HUES64 (cell line): ENCODE measurements around the gene STARD3.

ENCODE experiments used
- H3K27ac ChIP-seq: 2 replicates; pipeline ENCODE4 v1.7.0; 2013; ENCODE audit warnings: low read depth, low read length, inconsistent platforms
- H3K27me3 ChIP-seq: 2 replicates; pipeline ENCODE4 v1.6.1; 2013; ENCODE audit warnings: mild to moderate bottlenecking, low read length; ENCODE audit not compliant: insufficient read depth
- H3K36me3 ChIP-seq: 2 replicates; pipeline ENCODE4 v1.6.1; 2013; ENCODE audit warnings: mild to moderate bottlenecking, low read length; ENCODE audit not compliant: insufficient read depth
- H3K4me1 ChIP-seq: 2 replicates; pipeline ENCODE4 v1.6.1; 2013; ENCODE audit warnings: mild to moderate bottlenecking, low read length, moderate library complexity; ENCODE audit not compliant: insufficient read depth
- H3K4me3 ChIP-seq: 2 replicates; pipeline ENCODE4 v1.5.1; 2013; ENCODE audit warnings: mild to moderate bottlenecking, low read length, moderate library complexity
- H3K9ac ChIP-seq: 2 replicates; pipeline ENCODE4 v1.6.1; 2013; ENCODE audit warnings: mild to moderate bottlenecking, low read depth, low read length
- H3K9me3 ChIP-seq: 2 replicates; pipeline ENCODE4 v1.6.1; 2013; ENCODE audit warnings: low read depth, low read length; ENCODE audit not compliant: insufficient read depth
- WGBS: fragments of 150-250, 120-280 bp; methylation state at CpG from one replicate; pipeline ENCODE4 v1.1.7; 2013; ENCODE audit warnings: missing lambda C conversion rate; 5-methylcytosine and 5-hydroxymethylcytosine counted together

STARD3 gene

DNA sequence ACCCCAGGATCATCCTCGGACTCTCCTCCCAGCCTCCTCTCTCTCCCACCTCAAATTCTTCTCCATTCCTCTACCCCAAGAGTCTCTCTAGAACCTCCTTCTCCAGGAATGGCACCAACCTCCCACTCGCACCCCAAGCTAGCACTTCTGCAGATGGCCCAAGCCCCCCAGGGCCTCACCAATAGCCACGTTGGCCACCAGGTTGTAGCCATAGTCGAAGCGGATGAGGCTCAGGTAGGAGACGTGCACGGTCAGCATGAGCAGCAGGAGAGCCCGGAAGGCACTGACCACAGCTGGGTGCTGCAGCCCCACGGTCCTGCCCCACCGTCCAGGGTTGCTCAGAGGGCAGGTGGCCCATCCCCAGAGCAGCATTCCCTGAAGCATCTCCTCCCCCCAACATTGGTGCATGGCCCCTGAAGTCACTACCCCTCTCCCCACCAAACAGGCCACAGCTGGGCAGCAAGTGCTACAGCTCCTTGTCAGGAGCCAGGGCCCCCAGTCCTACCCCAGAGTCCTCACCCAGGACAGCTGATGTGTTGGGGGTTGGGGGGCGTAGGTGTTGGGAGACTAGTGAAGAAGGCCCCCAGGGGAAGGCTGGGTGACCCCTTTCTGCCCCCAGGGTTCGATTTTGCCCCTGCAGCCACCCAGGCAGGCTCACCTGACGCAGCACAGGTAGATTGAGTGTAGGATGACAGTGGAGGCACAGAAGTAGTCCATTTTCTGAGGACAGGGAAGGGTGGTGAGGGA is 36.6 kb downstream of the STARD3 start:
- Histone ChIP-seq H3K9ac (no peak overlapping the region), H3K36me3 (peaks cover 7% of the 10 kb centered on the region; the same call in 1 of the 2 replicates), H3K4me3 (no peak overlapping the region), H3K27ac (no peak overlapping the region), H3K9me3 (no peaks in the 10 kb centered on the region), H3K4me1 (no peaks in the 10 kb centered on the region; the same call in 1 of the 2 replicates), H3K27me3 (peaks cover 14% of the 10 kb centered on the region)
- 83% methylated on average over 13 of the region's 13 CpGs for WGBS

DNA sequence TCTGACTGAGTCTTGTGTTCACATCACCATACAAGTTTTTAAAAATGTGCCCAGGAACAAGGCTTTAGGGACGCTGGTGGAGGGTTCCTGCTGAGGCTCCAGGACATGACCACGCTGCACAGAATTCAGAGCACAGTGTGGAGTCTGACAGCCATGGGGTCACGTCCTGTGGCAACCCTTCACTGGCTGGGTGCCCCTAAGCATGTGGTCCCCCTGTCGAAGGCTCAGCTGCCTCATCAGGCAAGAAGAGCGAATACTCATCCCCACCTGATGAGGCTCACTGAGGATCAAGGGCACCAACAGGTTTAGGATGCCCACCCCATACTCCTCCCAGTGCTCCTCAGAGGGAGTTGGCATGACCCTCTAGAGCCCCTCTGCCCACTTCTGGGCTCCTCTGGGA is 37.2 kb downstream of the STARD3 start:
- no peaks in the 10 kb centered on the region for H3K9me3 ChIP-seq
- no peak overlapping the region for H3K4me3 ChIP-seq
- peaks cover 7% of the 10 kb centered on the region; the same call in 1 of the 2 replicates for H3K36me3 ChIP-seq
- no peak overlapping the region for H3K27ac ChIP-seq
- H3K27me3 ChIP-seq: peaks cover 7% of the 10 kb centered on the region
- H3K4me1 ChIP-seq: no peaks in the 10 kb centered on the region; the same call in 1 of the 2 replicates
- 90% methylated on average over 5 of the region's 5 CpGs for WGBS
- no peak overlapping the region for H3K9ac ChIP-seq

DNA sequence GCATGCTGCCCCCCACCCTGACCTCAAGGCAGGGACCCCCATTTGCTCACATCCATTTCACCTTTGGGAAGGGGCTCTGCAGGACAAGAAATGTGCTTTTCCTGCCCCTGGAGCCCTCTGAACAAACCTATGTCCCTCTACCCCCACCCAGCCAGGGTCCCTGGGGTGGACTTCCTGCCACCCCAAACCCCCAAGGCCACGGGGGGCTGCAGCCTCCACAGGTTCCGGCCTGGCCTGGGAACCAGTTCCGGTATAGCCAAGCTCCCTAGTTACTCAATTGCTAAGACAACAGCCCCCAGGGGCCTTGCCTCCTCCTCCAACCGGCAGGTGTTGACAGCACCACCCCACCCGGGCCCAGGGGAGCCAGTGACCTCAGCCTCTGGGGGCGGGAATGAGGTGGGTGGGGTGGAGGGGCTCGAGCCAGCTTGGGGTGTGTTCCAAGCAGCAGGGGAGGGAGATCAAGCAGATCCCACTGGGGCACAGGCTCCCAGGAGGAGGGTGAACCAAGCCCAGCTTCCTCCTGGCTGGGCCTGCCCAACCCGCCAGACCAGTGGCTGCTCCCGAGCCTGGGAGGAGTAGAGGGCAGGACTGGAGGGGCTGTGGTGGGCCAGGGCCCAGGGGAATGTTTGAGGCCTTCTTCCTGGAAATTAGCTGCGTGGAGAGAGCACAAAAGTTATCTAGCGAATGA is 37.9 kb downstream of the STARD3 start:
- Histone ChIP-seq H3K27me3 (peaks cover under 1% of the 10 kb centered on the region; the same call in 1 of the 2 replicates), H3K9ac (no peak overlapping the region), H3K4me1 (no peaks in the 10 kb centered on the region; the same call in 1 of the 2 replicates), H3K36me3 (peaks cover 7% of the 10 kb centered on the region; the same call in 1 of the 2 replicates), H3K4me3 (no peak overlapping the region), H3K27ac (no peak overlapping the region), H3K9me3 (no peaks in the 10 kb centered on the region)
- 62% methylated on average over 11 of the region's 11 CpGs for WGBS

DNA sequence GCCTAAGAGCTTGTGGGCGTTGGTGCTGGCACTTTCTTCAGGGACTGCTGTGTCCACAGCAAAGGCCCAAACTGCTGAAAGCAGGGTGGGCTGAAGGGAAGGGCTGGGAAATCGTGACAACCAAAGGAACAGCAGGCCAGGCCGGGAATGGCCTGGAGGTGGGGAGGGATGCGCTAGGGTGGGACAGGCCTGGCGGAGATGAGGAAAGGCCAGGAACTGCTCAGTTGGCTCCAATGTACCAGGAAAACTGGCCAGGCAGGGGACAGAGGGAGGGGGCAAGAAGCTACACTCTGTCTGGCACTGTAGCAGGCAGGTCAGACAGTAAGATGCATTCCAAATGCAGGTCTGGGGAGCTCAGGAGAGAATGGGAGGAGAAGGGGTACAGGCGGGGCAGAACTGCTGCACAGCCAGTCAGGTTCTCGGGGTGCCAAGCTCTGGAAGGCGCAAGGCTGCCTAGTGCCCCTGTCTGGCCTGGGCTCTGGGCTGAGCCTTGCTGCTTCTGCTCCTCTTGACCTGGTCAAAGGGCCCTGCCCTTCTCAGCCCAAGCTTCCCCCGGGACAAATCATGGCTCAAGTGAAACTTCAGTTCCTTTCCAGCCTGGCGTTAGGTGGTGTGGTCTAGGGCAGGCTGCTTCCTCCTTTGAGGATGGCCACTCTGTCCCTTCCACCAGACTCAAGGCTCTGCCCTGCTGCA is 38.6 kb downstream of the STARD3 start:
- WGBS: 86% methylated on average over 10 of the region's 10 CpGs
- Histone ChIP-seq H3K9ac (no peak overlapping the region), H3K27ac (no peak overlapping the region)

DNA sequence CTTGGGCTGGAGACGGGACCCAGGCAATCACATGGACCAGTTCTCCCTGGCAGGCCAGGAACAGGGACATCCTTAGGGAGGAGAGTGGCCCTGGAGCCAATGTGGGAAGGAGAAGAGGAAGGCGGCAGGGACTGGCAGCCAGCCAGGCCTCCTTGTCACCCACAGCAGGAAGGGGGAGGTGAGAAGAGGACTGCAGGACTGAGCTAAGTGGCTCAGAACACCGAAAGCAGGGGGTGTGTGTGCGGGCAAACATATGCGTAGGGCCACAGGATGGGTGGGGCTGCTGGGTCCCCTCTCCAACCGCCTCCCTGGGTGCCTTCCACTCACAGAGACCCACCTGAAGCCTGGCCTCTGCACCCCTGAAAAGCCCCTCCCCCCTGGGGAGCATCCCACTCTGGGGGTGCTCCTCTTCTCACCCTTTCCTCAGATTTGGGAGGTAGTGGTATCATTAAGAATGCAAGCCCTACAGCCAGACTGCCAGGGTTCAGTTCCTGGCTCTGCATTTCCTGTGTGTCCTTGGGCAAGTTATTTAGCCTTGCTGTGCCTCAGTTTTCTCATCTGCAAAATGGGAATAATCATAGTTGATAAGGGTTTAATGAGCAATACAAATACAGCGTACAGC is 39.4 kb downstream of the STARD3 start:
- no peaks in the 10 kb centered on the region for H3K27me3 ChIP-seq
- no peak overlapping the region for H3K4me3 ChIP-seq
- no peaks in the 10 kb centered on the region for H3K9me3 ChIP-seq
- WGBS: 88% methylated on average over 7 of the region's 7 CpGs
- no peaks in the 10 kb centered on the region; the same call in 1 of the 2 replicates for H3K4me1 ChIP-seq
- H3K9ac ChIP-seq: no peak overlapping the region
- H3K27ac ChIP-seq: no peak overlapping the region
- H3K36me3 ChIP-seq: peaks cover 14% of the 10 kb centered on the region

More for the DNA sequence above, 38.6 kb downstream of the STARD3 start:
- Histone ChIP-seq H3K9me3 (no peaks in the 10 kb centered on the region), H3K4me1 (no peaks in the 10 kb centered on the region; the same call in 1 of the 2 replicates), H3K36me3 (peaks cover 7% of the 10 kb centered on the region), H3K4me3 (no peak overlapping the region), H3K27me3 (no peaks in the 10 kb centered on the region)

DNA sequence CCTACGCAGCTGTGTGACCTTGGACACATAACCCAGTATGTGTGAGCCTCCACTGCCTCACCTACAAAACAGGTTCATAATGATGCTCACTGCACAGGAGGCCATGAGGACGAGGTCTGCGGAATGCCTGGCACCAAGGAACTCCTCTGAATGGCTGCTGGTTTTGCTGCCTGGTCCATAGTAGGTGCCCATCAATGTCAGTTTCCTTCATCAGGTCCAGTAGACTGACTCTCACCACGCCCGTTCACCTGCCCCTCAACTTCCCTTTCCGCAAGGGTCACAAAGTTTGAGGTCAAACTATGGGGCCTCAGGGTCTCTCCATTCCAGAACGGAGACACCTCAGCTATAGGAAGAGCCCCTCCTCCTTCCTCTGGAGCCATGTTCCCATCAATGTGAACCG is 40.1 kb downstream of the STARD3 start:
- Histone ChIP-seq H3K27ac (no peak overlapping the region), H3K4me3 (no peak overlapping the region), H3K36me3 (peaks cover 15% of the 10 kb centered on the region), H3K9me3 (no peaks in the 10 kb centered on the region), H3K4me1 (no peaks in the 10 kb centered on the region; the same call in 1 of the 2 replicates), H3K27me3 (no peaks in the 10 kb centered on the region), H3K9ac (no peak overlapping the region)
- WGBS: 91% methylated on average over 6 of the region's 8 CpGs

DNA sequence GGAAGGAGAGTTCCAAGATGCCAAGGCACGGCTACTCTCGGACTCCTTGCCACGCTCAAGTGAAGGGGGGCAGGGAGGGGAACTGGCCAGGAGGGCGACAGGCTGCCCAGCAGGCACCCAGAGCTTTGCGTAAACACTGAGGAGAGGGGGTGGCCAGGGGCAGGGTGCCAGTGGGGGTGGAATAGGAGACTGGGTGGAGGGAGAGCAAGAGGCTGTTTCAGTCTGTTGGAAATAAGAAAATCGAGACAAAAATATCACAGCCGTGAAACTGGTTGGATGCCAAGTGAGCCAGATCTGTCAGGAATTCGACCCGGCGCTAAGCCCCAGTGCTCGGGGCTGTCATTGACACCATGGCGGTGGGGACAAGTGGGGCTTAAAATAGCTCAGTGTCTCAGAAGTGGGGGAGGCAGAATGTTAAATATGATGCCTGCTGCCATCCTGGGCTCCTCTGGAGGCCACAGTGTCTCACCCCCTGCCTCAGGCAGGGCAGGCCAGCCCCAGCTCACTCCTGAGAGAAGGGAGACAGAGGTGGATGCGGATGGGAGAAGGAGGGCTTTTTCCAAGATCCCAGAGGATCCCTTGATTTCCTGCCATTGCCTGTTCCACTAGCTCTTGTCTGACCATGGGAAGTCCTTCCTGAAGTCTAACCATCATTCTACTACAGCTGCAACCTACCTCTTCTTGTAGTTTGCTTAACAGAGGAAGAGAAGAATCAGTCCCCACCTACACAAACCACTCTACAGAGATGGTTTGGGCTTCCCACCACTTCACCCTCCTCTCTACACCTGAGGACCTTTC is 40.8 kb downstream of the STARD3 start:
- H3K36me3 ChIP-seq: peaks cover 15% of the 10 kb centered on the region
- no peak overlapping the region for H3K4me3 ChIP-seq
- no peaks in the 10 kb centered on the region for H3K9me3 ChIP-seq
- no peaks in the 10 kb centered on the region; the same call in 1 of the 2 replicates for H3K4me1 ChIP-seq
- WGBS: 92% methylated on average over 13 of the region's 13 CpGs
- no peak overlapping the region for H3K27ac ChIP-seq
- no peaks in the 10 kb centered on the region for H3K27me3 ChIP-seq
- H3K9ac ChIP-seq: no peak overlapping the region

DNA sequence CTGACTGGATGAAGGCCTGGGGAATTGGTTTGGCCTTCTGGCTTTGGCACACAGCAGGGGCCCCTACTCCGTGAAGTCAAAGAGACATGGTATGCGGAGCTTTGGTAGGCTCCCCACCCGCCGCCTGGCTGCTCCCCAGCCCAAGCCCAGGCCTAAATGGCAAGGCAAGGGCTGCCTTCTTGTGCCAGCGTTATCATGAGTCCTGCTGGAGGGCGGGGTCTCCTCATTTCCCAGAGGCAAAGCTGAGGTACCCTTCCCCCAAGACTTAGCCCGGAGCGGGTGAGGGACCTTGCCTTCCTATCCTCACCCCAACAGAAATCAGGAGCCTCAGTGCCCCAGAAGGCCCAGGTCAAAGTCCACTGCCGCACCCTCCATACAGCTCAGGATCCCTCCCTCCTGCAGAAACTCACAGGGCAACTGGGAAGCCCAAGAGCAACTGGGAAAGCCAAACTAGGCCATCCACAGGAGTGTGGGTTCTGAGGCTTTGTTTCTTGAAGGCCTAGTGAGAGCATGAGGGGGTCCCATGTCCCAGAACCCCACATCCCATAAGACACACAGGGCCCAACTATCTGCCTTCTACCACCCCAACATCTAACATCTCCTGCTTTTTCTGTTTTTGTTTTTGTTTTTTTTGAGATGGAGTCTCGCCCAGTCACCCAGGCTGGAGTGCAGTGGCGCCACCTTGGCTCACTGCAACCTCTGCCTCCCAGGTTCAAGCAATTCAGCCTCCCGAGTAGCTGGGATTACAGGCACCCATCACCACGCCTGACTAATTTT is 41.6 kb downstream of the STARD3 start:
- 84% methylated on average over 13 of the region's 13 CpGs for WGBS
- Histone ChIP-seq H3K27ac (no peak overlapping the region), H3K4me1 (no peaks in the 10 kb centered on the region; the same call in 1 of the 2 replicates), H3K27me3 (no peaks in the 10 kb centered on the region), H3K36me3 (peaks cover 21% of the 10 kb centered on the region), H3K4me3 (no peak overlapping the region), H3K9me3 (no peaks in the 10 kb centered on the region), H3K9ac (no peak overlapping the region)

DNA sequence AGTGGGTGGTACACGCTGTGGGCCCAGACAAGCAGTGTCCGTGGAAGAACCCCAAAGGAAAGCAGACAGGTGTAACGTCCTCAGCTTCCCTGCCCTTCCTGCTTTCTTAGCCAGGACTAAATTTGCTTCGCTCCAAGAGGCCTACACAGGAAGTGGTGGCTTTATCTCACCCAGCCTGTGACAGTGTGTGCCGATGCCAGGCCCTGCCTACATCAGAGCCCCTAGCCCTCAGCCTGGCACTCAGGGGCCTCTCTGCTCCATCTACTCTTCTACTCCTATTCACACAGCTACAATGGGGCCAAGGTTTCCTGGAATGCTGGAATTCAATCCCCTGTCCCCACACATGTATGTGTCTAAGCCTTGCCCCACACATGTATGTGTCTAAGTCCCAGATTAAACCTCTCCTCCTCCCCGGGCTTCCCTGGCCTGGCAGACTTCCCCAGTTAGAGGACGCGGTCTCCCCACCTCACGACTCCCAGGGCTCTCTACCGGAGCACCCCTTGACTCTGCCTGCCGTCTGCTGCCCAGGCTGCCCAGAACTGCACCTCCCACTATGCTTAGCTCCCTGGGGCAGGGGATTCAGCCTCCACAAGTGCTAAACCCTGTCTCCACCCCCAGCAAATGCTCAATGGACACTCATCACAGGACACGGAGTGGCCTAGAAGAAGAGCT is 42.7 kb downstream of the STARD3 start:
- WGBS: 86% methylated on average over 12 of the region's 12 CpGs
- Histone ChIP-seq H3K36me3 (peaks cover 28% of the 10 kb centered on the region), H3K9me3 (no peaks in the 10 kb centered on the region), H3K9ac (no peak overlapping the region), H3K4me1 (no peaks in the 10 kb centered on the region; the same call in 1 of the 2 replicates), H3K27me3 (no peaks in the 10 kb centered on the region), H3K4me3 (no peak overlapping the region), H3K27ac (no peak overlapping the region)
